HG02943 (cell line): ENCODE data around the gene KIAA0513.
"Not testable (repeated sequence)": the region's sequence is repeated elsewhere in the genome, so short reads cannot be mapped to it uniquely, and the experiment has no call there.

Experiments used
- ATAC-seq: cut with Tn5 transposase; IDR thresholded peaks from one replicate; pipeline ENCODE4 v1.9.1; 2021; ENCODE audit warnings: mild to moderate bottlenecking, low read depth, moderate library complexity; ENCODE audit not compliant: unreplicated experiment

The KIAA0513 gene

DNA sequence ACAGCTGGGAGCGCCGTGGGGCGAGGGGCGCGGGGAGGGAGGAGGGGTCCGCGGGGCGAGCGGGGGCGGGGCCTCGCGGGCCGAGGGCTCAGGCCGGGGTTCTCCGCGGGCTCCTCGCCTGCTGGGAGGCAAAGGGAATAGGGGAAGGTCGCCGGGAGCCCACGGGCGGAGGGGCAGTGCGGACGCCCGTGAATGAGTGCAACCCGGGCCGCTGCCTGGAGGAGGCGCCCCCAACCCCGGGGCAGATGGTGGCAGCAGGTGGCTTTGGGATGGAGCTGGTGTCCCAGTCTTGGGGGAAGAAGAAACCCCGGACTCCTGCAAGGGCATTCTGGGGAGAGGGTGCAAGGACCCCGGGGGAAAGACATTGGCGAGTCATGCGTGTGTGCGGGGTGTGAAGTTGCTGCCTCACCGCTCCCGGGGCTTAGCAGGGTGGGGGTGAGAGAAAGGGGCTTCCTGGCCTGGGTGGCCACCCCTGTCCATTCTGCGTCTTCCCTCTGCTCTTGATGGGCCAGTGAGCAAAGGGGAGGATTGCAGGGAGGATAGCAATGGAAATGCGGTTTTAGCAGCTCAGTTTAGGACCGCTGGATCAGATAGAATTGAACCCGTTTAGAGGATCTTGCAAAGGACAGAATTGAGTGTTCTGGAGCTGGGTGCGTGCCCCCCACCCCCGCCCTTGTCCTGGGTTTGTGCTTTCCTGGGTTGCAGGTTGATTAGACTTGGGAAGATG, 526 bp downstream of the KIAA0513 start:
- ATAC-seq: peak; percentile 25

- no peak for ATAC-seq
These were observed 1.3 kb downstream of the KIAA0513 start for GRCh38 chr16:85028685-85029407.

DNA sequence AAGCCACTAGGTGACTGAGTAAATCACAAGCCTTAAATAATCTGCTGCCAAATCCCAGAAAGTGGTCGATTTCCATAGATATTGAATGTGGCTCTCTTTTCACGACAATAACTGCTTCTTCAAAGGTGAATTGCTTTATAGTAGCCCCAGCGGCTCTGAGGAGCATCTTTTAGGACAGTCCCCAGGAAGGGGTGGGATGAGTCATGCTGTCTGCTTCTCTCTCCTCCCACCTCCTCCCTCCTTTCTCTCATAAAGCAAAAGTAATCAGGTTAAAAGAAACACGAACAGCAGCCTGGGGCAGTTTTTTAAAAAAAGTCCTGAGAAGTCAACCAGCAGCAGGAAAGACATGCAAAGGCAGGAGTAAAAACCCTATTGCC, 1.8 kb downstream of the KIAA0513 start:
- ATAC-seq: no peak

DNA sequence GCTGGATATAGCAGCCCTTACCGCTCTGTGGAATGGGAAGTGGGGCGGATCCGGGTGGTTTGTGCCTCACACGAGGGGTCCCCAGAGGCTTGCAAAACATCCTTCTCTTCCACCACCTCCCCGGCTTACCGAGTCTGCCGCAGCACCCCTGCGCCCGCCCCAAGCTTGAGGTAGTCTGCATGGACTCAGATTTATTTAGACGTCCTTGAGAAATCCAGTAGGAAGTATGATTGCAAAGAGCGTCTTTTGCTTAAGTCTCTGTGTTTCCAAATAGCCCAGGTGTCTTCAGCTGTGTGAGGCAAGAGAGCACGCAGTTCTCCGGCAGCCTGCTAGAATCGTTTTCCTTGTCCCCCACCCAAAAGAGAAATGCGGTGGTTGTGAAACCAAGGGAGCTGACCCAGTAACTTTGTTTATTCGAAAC, 2.4 kb downstream of the KIAA0513 start:
- ATAC-seq: no peak

DNA sequence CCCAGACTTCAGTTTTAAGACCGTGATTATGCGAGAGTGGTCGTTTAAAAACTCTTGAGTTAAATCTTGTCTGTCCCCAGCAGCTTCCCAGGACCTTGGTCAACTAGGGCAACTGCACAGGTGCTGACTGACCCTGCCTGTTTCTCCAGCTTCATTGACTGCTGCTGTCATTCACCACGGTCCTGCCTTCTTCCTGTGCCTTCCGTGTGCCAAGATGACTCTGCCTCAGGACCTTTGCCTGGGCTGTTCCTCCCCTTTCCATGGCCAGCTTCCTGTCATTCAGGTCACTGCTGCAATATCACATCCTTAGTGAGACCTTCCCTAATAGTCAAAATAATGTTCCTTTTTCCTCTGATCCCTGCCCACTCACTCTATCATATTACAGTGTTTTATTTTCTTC, 3.9 kb downstream of the KIAA0513 start:
- ATAC-seq: no peak

DNA sequence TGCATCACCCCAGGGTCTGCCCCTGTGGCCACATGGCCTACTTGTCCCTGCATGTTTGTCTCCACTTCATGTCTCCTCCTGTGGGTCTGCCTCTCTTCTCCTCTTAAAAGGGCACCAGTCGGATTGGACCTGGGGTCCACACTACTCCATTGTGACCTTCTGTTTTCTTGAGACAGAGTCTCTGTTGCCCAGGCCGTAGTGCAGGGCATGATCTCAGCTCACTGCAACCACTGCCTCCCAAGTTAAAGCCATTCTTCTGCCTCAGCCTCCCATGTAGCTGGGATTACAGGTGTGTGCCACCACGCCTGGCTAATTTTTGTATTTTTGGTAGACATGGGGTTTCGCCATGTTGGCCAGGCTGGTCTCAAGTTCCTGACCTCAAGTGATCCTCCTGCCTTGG, 4.6 kb downstream of the KIAA0513 start:
- ATAC-seq: not testable (repeated sequence)

- no peak for ATAC-seq
These were observed 5.6 kb downstream of the KIAA0513 start for GRCh38 chr16:85033171-85033570.

DNA sequence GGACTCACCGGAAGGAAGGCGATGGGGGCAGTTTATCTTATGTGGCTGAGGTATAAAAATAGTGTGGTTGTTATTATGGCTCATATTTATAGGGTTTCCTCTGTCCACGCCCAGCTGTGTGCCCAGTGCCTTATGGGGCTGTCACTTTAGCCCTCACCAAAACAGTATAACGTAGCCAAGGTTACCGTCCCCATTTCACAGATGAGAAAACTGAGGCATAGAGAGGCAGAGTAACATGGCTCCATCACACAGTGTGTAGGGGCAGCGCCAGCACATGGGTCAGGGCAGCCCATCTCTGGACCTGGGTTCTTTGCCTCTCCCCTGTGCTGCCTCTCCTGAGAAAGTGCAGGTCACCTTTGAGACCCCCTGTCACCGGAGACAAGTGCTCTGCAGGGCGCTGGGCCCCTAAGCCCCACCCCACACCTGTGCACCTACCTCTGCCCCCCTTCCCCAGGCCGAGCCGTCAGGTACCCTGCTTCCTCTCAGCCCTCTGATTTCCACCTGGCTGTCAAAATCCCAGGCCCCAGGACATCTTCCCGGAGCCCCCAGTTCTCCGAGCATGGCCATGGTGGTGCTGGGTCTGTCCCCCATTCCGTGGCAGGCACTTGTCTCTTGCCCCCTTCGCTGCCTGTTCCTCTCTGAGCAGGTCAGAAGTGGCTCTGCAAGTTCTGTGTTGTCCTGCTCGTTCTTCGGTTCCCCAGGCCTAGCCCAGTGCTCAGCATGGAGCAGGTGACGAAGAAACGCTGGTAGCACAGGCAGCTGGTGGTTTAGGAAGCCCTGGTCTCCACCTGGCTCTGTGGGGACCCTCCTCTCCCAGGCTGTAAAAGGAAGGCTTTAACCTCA, 7.2 kb downstream of the KIAA0513 start:
- ATAC-seq: no peak

DNA sequence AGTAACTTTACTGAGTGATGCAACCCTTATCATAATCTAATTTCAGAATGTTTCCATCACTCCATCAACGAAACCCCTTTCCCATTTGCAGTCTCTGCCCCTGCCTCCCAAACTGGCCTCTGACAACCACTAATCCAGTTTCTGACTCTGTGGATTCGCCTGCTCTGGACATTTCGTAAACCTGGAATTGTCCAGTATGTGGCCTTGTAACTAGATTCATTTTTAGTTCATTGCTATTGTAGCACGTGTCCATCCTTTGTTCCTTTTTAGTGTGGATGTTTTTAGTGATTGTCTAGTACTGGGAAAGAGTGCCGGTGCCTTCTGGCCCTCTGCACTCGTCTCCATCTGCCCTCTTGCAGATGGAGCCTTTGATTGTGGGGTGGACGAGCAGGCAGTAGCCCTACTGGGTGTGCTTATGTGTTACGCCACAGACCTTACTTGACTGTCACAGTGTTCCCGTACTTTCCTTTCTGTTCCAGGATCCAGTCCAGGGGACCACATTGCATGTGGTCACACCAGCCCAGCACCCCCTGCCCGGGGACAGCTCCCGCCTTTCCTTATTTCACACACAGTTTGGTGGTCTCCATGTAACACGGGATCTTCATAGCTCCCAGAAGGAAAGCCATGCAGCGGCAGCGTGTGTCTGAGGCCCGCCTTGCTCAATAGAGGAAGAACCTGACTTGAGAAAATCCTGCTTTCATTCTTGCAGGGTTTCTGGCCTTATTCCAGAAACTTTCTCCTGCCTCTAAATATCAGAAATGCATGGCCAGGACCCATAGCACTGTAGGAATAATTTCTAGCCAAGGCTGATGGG, 8.8 kb downstream of the KIAA0513 start:
- ATAC-seq: no peak

DNA sequence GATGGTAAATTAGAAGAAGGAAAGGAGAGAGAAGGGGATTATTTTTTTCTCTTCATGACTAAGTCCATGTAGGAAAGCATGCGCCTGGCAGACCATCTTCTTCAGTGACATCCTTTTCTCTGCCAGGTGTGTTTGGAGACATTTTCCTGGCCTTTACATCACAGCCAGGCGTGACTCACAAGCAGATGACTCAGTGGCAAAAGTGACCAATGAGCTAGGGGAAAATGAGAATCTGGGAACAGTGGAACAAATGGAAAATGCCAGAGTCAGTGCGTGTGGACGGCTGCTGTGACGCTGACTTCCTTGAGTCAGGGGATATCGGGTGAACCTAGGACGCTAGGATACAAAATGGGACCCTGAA, 9.4 kb downstream of the KIAA0513 start:
- no peak for ATAC-seq

DNA sequence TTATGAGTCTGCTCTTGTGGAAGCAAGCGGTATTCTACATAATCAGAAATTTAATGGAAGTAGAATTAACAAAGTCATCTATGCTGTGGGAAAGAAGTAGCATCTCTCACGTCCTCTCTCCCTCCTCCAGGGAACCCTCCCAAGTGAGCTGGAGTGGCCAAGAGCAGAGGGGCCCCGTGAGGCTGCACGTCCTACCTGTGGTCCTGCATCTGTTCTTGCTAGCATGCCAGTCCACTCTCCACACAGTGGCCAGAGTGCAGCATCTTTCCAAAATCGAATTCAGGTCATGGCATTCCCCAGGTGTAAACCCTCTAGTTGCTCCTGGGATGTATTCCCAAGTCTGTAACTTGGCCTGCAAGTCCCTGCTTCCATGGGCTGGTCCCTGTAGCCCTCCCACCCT, 10.1 kb downstream of the KIAA0513 start:
- ATAC-seq: no peak

DNA sequence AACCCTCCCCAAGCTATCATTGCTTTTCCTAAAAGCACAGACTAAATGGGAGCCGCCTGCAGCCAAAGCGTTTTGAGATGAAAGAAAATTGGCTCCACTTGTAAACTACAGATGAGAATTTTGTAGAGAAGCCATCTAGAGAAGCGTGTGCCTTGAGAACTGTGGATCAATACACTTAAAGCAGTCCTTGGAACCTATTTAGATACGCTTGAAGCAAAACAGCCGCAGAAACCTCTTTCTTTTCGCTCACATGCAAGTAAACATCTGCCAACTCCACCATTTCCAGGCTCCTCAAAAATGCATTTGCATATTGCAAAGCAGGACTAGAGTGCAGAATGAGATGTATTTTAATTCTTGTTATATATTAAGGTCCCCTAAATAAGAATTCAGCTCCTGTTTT, 13.1 kb downstream of the KIAA0513 start:
- ATAC-seq: no peak

GRCh38 chr16:85041219-85042166, 13.9 kb downstream of the KIAA0513 start:
- no peak for ATAC-seq

- no peak for ATAC-seq
These were observed 14.6 kb downstream of the KIAA0513 start for GRCh38 chr16:85042167-85042526.

DNA sequence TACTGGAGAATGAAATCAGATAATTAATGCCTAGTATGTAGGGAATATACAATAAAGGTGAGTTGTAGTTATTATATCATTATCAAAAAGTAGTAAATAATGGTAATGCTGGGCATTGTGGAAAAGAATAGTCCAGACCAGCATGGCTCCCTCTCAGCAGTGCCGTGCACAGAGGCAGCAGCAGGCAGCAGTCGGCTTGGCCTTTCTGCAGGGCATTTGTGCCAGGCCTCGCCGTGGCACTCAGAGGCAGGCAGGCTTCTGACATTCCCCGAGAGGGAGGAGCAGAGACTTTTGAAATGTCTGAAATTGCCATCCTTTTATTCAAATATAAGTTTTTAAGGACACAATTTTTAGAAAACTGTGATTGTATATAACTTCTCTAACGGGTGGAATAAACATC, 15.0 kb downstream of the KIAA0513 start:
- no peak for ATAC-seq

DNA sequence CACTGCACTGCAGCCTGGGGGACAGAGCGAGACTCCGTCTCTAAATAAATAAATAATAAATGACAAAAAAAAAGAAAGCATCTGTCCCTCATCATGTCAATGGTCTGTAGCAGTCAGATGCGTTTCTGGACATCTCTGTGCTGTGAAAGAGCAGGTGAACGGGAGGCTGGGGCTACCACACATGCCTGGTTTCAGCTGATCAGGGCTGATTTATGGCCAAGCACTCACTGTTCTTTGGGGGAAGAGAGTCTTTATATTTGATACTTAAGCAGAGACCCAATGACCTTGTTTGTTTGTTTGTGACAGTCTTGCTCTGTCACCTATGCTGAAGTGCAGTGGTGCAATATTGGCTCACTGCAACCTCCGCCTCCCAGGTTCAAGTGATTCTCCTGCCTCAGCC, 17.5 kb downstream of the KIAA0513 start:
- no peak for ATAC-seq

- no peak for ATAC-seq
These were observed 18.3 kb downstream of the KIAA0513 start for GRCh38 chr16:85045641-85046471.

- ATAC-seq: no peak
These were observed 18.9 kb downstream of the KIAA0513 start for GRCh38 chr16:85046472-85046916.
